Measurements from ENCODE around the gene GRIK4. TPM values are rescaled to one million over a fixed set of nuclear protein-coding genes. Genes with fewer than 3 reads are reported as not detected.

GRIK4 gene
- total and polyA plus RNA-seq, 9 of the 15 experiments (the other 6 are each of a cell fraction or from before 2014, with no cell fraction given), result not detected

DNA sequence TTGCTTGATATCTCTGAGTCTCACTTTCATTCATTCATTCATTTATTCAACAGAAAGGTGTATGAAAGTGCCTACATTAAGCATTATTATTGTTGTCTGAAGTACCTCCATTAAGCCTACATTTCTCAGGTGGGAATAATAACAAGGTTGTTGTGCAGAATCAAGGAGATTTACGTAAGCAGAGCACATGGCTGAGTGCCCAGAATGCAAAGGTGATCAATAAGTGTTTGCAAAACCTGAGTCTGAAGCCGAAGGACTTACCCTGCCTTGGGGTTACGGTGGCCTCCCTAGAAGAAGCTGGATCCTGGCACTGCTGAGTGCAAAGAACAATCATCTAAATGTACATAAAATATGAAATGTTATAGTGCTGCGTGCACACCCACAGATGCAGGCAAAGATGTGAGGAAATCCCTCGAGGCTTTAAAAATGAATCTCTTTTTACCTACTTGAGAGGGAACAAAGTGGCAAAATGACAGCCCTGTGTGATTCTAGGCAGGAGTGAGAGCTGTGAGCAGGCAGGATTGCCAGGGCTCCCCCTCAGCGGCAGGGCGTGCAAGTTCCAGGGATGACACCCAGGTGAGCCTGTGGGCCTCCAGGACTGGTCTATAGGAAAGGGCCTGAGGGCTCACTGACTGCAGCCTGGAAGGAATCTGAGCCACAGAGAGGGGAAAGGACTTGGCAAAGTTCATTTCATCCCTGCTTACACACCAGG lies 379.2 kb downstream of the GRIK4 start (continued):
- TF ChIP-seq STAT6 (CRISPR knock-in tag; IDR thresholded peaks at IDR 0.05) (no peak), MEF2A (IDR thresholded peaks at IDR 0.05; ENCODE audit: control insufficient read depth, low read depth, low read length) (no peak), THRAP3 (IDR thresholded peaks at IDR 0.05; ENCODE audit: borderline replicate concordance) (no peak), CGGBP1 (CRISPR knock-in tag; IDR thresholded peaks at IDR 0.05) (no peak), KLF1 (tag; IDR thresholded peaks at IDR 0.05) (no peak), CREM (IDR thresholded peaks at IDR 0.05; ENCODE audit: low read depth) (no peak), EP400 (IDR thresholded peaks at IDR 0.05) (no peak), ZC3H8 (IDR thresholded peaks at IDR 0.05) (no peak), HMGN3 (IDR thresholded peaks at IDR 0.05; ENCODE audit: borderline replicate concordance, extremely low read depth, insufficient read length, low read depth, low read length) (no peak), GABPA (tag; conservative IDR thresholded peaks at IDR 0.05; ENCODE audit: low read depth) (no peak), ZBTB26 (CRISPR knock-in tag; IDR thresholded peaks at IDR 0.05) (no peak), SIN3B (IDR thresholded peaks at IDR 0.05; ENCODE audit: low read depth) (no peak), DLX4 (CRISPR knock-in tag; IDR thresholded peaks at IDR 0.05) (no peak), ATF1 (CRISPR knock-in tag; IDR thresholded peaks at IDR 0.05) (no peak), ATF1 (tag; IDR thresholded peaks at IDR 0.05) (no peak)
- TF ChIP-seq, protein P1, sequence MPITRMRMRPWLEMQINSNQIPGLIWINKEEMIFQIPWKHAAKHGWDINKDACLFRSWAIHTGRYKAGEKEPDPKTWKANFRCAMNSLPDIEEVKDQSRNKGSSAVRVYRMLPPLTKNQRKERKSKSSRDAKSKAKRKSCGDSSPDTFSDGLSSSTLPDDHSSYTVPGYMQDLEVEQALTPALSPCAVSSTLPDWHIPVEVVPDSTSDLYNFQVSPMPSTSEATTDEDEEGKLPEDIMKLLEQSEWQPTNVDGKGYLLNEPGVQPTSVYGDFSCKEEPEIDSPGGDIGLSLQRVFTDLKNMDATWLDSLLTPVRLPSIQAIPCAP (CRISPR knock-in tag; IDR thresholded peaks at IDR 0.05; ENCODE audit: borderline replicate concordance), result no peak

Measured in K562 (cell line).